Islet precursor cell (in vitro differentiated cells): ENCODE data around the gene CUEDC2.

Source experiments
- DNase-seq: peaks from one replicate; pipeline ENCODE4 v3.0.0-alpha.2; 2018

The CUEDC2 gene

GRCh38 chr10:102432162-102432950 lies at the start of gene CUEDC2:
CUEDC2 (minus strand) TSS chr10:102432574; CDS start chr10:102425188, 7,386 bp downstream.
- DNase-seq = peak; percentile 98

- DNase-seq = no peak
Observed at GRCh38 chr10:102480396-102480795, 48.0 kb upstream of the CUEDC2 start.

- DNase-seq = no peak
Observed at GRCh38 chr10:102479651-102480050, 47.3 kb upstream of the CUEDC2 start.

GRCh38 chr10:102476466-102477141 lies 44.2 kb upstream of the CUEDC2 start:
- no peak for DNase-seq

- DNase-seq = no peak
Observed at GRCh38 chr10:102475451-102476040, 43.2 kb upstream of the CUEDC2 start.

GRCh38 chr10:102473445-102474331 lies 41.3 kb upstream of the CUEDC2 start:
- DNase-seq = no peak

- DNase-seq = no peak
Observed at GRCh38 chr10:102470579-102471546, 38.5 kb upstream of the CUEDC2 start.

- DNase-seq = no peak
Observed at GRCh38 chr10:102468683-102469082, 36.3 kb upstream of the CUEDC2 start.

- no peak for DNase-seq
Observed at GRCh38 chr10:102467971-102468438, 35.6 kb upstream of the CUEDC2 start.

GRCh38 chr10:102467318-102467717 lies 34.9 kb upstream of the CUEDC2 start:
- DNase-seq = no peak

- peak; percentile 50 for DNase-seq
Observed at GRCh38 chr10:102465466-102465865, 33.1 kb upstream of the CUEDC2 start.

GRCh38 chr10:102463983-102464382 lies 31.6 kb upstream of the CUEDC2 start:
- peak; percentile 49 for DNase-seq

- DNase-seq = no peak
Observed at GRCh38 chr10:102462512-102463054, 30.2 kb upstream of the CUEDC2 start.

GRCh38 chr10:102461187-102462054 lies 29.0 kb upstream of the CUEDC2 start:
- peak; percentile 96 for DNase-seq

- DNase-seq = no peak
Observed at GRCh38 chr10:102460836-102461186, 28.4 kb upstream of the CUEDC2 start.

GRCh38 chr10:102458656-102459055 lies 26.3 kb upstream of the CUEDC2 start:
- DNase-seq = no peak

GRCh38 chr10:102457591-102458150 lies 25.3 kb upstream of the CUEDC2 start:
- no peak for DNase-seq

- peak; percentile 87 for DNase-seq
Observed at GRCh38 chr10:102455893-102456471, 23.6 kb upstream of the CUEDC2 start.
